ENCODE results near the gene TGIF1.

DNA sequence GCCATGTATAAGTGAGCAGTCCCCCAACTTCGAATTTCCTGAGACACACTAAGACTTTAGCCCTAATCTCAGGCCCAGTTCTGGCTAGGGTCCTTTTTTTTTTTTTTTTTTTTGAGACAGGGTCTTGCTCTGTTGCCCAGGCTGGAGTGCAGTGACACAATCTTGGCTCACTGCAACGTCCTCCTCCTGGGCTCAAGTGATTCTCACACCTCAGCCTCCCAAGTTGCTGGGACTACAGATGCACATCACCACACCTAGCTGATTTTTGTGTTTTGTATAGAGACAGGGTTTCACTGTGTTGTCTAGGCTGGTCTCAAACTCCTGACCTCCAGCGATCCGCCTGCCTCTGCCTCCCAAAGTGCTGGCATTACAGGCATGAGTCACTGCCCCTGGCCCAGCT is 23.9 kb upstream of the TGIF1 start:
- TF ChIP-seq, protein P1, sequence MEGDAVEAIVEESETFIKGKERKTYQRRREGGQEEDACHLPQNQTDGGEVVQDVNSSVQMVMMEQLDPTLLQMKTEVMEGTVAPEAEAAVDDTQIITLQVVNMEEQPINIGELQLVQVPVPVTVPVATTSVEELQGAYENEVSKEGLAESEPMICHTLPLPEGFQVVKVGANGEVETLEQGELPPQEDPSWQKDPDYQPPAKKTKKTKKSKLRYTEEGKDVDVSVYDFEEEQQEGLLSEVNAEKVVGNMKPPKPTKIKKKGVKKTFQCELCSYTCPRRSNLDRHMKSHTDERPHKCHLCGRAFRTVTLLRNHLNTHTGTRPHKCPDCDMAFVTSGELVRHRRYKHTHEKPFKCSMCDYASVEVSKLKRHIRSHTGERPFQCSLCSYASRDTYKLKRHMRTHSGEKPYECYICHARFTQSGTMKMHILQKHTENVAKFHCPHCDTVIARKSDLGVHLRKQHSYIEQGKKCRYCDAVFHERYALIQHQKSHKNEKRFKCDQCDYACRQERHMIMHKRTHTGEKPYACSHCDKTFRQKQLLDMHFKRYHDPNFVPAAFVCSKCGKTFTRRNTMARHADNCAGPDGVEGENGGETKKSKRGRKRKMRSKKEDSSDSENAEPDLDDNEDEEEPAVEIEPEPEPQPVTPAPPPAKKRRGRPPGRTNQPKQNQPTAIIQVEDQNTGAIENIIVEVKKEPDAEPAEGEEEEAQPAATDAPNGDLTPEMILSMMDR (IDR thresholded peaks at IDR 0.05 in 8 of 11, conservative IDR thresholded peaks at IDR 0.05 in 3 of 11): no peak
- no peak for TF ChIP-seq POLR2AphosphoS5 (IDR thresholded peaks at IDR 0.05)

Measured in spleen (tissue), 7 donors.